Astrocyte of the cerebellum (primary cell): ENCODE results near the gene IFFO2.

Source experiments
- DNase-seq: peaks from one replicate; pipeline ENCODE4 v3.0.0-alpha.2; 2011; ENCODE audit warnings: low read depth
- H3K4me3 ChIP-seq: 2 replicates; pipeline ENCODE4 v1.5.1; 2011; ENCODE audit warnings: mild to moderate bottlenecking, low read depth, low read length, moderate library complexity
- in situ Hi-C: cut with HindIII; loops from 2 replicates; pipeline ENCODE4 v1.10.0; 2017; ENCODE audit warnings: low sequenced_read_pairs
- TF ChIP-seq, protein P1 (sequence below): IDR thresholded peaks from 2 replicates; pipeline ENCODE4 v1.5.1; 2012; ENCODE audit warnings: low read length, low read depth, moderate library complexity, mild to moderate bottlenecking; ENCODE audit errors: missing control alignments

IFFO2 gene

DNA sequence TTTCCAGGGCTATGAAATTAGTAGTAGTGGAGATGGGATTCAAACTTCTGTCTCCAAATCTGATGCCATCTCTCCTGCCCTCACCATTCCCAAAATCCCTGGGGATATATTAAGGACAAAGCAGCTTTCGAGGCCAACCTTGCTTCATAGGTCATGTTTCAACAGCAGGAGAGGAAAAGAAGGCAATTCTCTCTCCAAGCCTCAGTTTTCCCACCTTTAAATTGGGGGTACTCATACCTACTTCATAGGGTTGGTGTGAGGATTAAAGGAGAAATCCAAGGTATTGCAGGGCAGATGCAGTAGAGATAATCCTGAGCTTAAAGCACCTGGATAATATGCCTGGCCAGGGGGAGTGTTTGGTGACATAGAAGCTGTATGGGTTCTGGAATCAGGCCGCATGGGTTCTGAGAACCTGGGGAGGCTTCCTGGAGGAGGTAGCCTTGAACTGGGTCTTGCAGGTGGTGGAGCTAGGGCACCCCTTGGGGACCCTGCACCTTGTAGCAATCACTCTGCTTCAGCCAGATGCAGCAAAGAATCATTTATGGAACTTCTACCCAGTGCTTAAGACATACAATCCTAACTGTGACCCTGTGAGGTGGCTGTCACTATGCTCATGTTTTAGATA, 10.7 kb upstream of the IFFO2 start:
- in situ Hi-C loops, result no loop called here
- TF ChIP-seq, protein P1, sequence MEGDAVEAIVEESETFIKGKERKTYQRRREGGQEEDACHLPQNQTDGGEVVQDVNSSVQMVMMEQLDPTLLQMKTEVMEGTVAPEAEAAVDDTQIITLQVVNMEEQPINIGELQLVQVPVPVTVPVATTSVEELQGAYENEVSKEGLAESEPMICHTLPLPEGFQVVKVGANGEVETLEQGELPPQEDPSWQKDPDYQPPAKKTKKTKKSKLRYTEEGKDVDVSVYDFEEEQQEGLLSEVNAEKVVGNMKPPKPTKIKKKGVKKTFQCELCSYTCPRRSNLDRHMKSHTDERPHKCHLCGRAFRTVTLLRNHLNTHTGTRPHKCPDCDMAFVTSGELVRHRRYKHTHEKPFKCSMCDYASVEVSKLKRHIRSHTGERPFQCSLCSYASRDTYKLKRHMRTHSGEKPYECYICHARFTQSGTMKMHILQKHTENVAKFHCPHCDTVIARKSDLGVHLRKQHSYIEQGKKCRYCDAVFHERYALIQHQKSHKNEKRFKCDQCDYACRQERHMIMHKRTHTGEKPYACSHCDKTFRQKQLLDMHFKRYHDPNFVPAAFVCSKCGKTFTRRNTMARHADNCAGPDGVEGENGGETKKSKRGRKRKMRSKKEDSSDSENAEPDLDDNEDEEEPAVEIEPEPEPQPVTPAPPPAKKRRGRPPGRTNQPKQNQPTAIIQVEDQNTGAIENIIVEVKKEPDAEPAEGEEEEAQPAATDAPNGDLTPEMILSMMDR, result no peak
- no peak for DNase-seq
- H3K4me3 ChIP-seq, result no peak overlapping the region

DNA sequence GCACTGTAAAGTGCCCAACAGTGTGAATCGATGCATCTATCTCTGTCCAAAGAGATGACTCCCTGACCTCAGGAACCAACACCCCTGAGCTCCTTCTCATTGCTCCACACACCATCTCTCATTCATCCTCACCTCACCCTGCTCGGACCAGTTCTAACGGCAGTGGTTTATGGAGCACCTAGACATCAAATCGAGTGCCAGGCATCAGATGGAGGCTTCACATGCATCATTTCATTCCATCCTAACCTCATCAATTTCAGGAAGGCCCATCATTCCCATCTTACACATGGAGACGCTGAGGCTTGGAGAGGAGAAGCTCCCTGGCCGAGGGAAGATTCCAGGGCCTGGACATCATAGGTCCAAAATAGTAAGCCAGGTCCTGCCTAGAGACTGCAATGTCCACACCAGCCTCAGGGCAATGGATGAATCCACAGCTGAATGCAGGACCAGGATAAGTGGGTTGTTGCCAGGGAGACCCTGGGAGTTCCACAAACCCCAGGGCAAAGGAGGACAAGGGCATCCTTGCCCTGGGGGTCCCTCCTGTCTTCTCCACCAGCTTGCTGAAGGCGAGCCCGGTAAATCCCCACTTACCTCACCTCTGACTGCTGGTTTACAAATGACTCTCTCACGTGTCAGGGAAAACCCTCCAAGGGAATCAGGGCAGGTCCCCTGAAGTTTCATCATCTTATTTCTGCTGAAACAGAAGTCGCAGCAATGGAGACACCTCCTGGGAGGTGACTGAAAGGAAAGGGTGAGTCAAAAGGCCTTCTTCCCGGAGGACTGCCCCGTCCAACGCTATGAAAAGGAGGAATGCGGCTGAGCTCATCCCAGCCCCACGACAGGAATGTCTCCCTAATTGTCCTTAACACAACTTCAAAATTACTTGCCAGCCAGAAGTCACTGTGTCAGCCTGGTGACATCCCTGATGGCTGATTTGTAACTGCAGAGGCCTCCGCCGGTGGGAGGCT, 9.0 kb upstream of the IFFO2 start:
- DNase-seq, result no peak
- in situ Hi-C loops, result no loop called here
- TF ChIP-seq, protein P1, result no peak
- no peak overlapping the region for H3K4me3 ChIP-seq

DNA sequence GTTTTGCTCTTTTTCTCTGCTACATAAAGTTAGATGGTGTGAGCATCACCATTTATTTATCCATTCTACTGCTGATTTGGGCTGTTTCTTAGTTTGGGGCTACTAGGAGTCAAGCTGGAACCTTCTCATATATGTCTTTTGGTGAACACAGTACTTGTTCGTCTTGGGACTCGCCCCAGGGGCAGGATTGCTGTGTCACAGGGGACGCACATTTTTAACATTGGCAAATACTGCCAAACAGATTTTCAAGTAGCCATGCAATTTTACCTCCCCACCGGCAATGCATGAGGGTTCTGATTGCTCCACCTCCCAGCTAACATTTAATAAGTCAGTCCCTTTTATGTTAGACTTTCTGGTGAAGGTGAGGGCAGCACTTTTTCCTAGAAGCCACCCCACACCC, 7.5 kb upstream of the IFFO2 start:
- no peak overlapping the region for H3K4me3 ChIP-seq
- no peak for DNase-seq
- TF ChIP-seq, protein P1, result no peak
- in situ Hi-C loops, result no loop called here

DNA sequence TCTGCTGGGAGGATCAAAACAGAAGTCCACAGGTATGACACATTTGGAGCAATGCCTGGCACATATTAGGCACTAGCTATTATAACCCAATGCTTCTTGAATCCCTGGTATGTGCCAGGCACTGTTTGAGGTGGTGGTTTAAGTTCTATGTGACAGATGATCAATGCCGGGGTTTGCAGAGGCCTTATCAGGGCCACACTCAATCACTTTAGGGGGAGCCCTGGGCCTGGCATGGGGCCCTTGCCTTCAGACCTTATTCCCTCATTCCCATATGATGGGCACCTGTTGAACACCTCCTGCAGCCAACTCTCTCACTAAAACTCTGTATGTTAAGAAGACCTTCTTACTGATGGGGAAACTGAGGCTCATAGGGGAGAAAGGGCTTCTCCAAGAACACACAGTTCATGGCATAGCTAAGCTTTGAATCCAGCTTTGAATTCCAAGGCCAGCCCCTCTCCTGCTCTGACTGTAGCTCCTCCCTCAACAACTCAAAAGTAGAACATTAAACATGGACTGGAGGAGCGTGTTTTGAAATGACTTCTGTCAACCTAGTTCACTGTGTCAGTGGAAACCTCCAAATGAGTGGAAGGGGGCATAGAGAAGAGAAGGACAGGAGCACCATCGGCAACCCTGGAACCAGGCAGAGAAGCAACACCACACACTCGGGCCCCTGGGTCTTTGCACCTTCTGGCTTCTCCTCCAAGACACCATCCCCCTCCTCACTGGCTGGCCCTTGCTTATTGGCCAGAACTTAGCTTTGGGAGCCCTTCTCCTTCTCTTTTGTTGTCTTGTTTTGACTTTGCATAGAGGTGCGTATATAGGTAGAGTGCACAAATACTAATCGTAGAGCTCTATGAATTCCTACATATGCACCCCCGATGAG, 6.6 kb upstream of the IFFO2 start:
- no peak for DNase-seq
- no peak overlapping the region for H3K4me3 ChIP-seq
- TF ChIP-seq, protein P1, result no peak
- in situ Hi-C loops, result no loop called here

DNA sequence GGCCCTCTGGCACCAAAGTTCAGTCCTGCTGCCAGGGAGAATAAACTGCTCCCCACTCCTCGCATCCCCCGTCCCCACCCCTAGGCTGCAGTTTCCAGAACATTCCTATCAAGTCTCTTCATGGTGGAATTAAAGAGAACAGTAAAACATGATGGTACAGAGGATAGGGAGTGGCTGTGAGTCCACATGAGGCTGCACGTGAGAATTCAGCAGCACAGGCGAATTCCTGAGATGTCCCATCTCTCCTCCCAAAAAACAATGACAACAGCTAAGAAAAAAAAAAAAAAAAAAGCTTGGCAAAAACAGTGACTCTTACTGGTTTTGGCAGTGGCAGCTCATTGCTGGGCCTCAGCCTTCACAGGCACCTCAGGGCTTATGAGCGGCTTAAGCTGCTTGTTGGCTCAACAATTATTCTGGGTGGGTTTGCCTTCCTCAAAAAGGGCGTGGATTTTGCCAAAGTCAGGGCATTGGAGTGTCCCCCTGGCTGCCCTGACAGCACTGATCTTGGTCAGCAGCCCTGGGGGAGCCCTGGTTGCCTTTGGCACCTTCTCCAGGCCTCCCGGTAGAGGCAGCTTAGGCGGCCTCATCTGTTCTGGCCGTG, 5.7 kb upstream of the IFFO2 start:
- in situ Hi-C loops, result no loop called here
- H3K4me3 ChIP-seq, result no peak overlapping the region
- TF ChIP-seq, protein P1, result no peak
- DNase-seq, result no peak

DNA sequence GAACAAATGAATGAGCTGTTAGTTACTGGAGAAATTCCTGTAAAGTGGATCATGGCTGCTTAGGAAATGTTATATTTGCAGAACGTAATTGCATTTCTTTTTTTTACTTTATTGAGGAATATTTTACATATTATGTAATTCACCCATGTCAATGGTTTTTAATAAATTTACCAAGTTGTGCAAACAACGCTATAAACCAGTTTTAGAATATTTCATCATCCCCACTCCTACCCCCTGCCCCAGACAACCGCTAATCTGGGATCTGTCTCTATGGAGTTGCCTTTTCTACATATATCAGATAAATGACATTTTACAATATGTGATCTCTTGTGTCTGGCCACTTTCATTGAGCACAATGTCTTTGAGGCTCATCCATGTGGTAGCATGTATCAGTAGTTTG, 4.3 kb upstream of the IFFO2 start:
- DNase-seq, result no peak
- TF ChIP-seq, protein P1, result no peak
- in situ Hi-C loops, result no loop called here
- no peak overlapping the region for H3K4me3 ChIP-seq
